ENCODE data around the gene ATAD3C. TPM values are rescaled to one million over a fixed set of nuclear protein-coding genes. Genes with fewer than 3 reads are reported as not detected.

The ATAD3C gene
- total RNA-seq, 1 donor from 2014 or later = 2.8 TPM

- no peaks in the 10 kb centered on the region for H3K36me3 ChIP-seq
- peaks cover 17% of the 10 kb centered on the region for H3K4me1 ChIP-seq
- DNase-seq = no peak
These were observed 27.5 kb upstream of the ATAD3C start for GRCh38 chr1:1421907-1422464.

GRCh38 chr1:1422465-1423244 is 26.8 kb upstream of the ATAD3C start:
- Histone ChIP-seq H3K4me3 (no peak overlapping the region), H3K36me3 (no peaks in the 10 kb centered on the region), H3K27ac (replicated peaks) (no peak overlapping the region), H3K4me1 (peaks cover 17% of the 10 kb centered on the region), H3K27me3 (ENCODE audit: low read depth) (peaks cover 17% of the 10 kb centered on the region), H3K9me3 (replicated peaks) (no peaks in the 10 kb centered on the region)
- intact Hi-C loops (cut with micrococcal nuclease) = no loop called here
- TF ChIP-seq, protein P1, sequence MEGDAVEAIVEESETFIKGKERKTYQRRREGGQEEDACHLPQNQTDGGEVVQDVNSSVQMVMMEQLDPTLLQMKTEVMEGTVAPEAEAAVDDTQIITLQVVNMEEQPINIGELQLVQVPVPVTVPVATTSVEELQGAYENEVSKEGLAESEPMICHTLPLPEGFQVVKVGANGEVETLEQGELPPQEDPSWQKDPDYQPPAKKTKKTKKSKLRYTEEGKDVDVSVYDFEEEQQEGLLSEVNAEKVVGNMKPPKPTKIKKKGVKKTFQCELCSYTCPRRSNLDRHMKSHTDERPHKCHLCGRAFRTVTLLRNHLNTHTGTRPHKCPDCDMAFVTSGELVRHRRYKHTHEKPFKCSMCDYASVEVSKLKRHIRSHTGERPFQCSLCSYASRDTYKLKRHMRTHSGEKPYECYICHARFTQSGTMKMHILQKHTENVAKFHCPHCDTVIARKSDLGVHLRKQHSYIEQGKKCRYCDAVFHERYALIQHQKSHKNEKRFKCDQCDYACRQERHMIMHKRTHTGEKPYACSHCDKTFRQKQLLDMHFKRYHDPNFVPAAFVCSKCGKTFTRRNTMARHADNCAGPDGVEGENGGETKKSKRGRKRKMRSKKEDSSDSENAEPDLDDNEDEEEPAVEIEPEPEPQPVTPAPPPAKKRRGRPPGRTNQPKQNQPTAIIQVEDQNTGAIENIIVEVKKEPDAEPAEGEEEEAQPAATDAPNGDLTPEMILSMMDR (IDR thresholded peaks at IDR 0.05; ENCODE audit: borderline replicate concordance) = no peak
- no peak for DNase-seq

More at GRCh38 chr1:1421907-1422464, 27.5 kb upstream of the ATAD3C start:
- no peaks in the 10 kb centered on the region for H3K9me3 ChIP-seq (replicated peaks)
- H3K27ac ChIP-seq (replicated peaks) = no peak overlapping the region
- H3K4me3 ChIP-seq = no peak overlapping the region
- TF ChIP-seq, protein P1 (IDR thresholded peaks at IDR 0.05; ENCODE audit: borderline replicate concordance) = no peak
- peaks cover 16% of the 10 kb centered on the region for H3K27me3 ChIP-seq (ENCODE audit: low read depth)
- intact Hi-C loops (cut with micrococcal nuclease) = no loop called here

- Histone ChIP-seq H3K27me3 (ENCODE audit: low read depth) (peaks cover 19% of the 10 kb centered on the region), H3K9me3 (replicated peaks) (no peaks in the 10 kb centered on the region), H3K4me3 (no peak overlapping the region), H3K36me3 (no peaks in the 10 kb centered on the region), H3K27ac (replicated peaks) (no peak overlapping the region), H3K4me1 (peaks cover 19% of the 10 kb centered on the region)
- DNase-seq = no peak
- TF ChIP-seq, protein P1 (IDR thresholded peaks at IDR 0.05; ENCODE audit: borderline replicate concordance) = no peak
- intact Hi-C loops (cut with micrococcal nuclease) = no loop called here
These were observed 26.3 kb upstream of the ATAD3C start for GRCh38 chr1:1423245-1423597.

DNA sequence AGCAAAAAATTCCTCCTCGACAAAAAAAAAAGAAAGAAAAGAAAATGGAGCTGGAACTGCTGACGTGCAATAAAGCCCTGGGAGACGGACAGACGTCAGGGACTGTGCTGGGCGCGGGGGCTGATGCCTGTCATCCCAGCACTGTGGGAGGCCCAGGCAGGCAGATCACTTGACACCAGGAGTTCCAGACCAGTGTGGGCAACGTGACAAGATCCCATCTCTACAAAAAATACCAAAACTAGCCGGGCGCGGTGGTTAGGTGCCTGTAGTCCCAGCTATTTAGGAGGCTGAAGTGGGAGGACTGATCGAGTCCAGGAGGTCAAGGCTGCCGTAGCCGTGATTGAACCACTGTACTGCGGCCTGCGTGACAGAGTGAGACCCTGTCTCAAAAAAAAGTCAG is 24.8 kb upstream of the ATAD3C start:
- H3K27me3 ChIP-seq (ENCODE audit: low read depth) = peaks cover 24% of the 10 kb centered on the region
- H3K36me3 ChIP-seq = no peaks in the 10 kb centered on the region
- H3K4me3 ChIP-seq = no peak overlapping the region
- H3K9me3 ChIP-seq (replicated peaks) = no peaks in the 10 kb centered on the region
- H3K27ac ChIP-seq (replicated peaks) = no peak overlapping the region
- DNase-seq = no peak
- TF ChIP-seq, protein P1 (IDR thresholded peaks at IDR 0.05; ENCODE audit: borderline replicate concordance) = no peak
- peaks cover 29% of the 10 kb centered on the region for H3K4me1 ChIP-seq
- intact Hi-C loops (cut with micrococcal nuclease) = no loop called here

DNA sequence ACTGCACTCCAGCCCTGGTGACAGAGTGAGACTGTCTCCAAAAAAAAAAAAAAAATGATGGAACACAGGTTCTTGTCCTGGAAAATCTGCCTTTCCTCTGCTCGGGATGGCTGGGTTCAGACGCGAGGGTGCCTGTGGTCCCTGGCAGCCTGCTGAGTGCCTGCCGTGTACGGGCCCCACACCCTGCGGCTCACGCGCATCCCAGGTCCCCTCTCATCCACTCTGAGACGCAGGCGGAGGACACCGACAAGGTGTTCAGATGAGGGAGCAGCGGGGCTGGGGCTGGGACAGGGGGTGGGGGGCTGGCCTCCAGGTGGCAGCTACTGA is 24.1 kb upstream of the ATAD3C start:
- Histone ChIP-seq H3K9me3 (replicated peaks) (no peaks in the 10 kb centered on the region), H3K27ac (replicated peaks) (no peak overlapping the region), H3K27me3 (ENCODE audit: low read depth) (peaks cover 24% of the 10 kb centered on the region), H3K4me3 (no peak overlapping the region), H3K4me1 (peaks cover 33% of the 10 kb centered on the region), H3K36me3 (no peaks in the 10 kb centered on the region)
- intact Hi-C loops (cut with micrococcal nuclease) = no loop called here
- TF ChIP-seq, protein P1 (IDR thresholded peaks at IDR 0.05; ENCODE audit: borderline replicate concordance) = no peak
- DNase-seq = no peak
